Prostate gland (tissue), 2 donors: ENCODE data around the gene LRRC4C.

Experiments
- CTCF ChIP-seq, 4 experiments: fragments of 200-600 bp in 2 of 4; fragments of 450-650 bp in 2 of 4; sonication (generic) in 2 of 4; IDR thresholded peaks; 1 replicate in 3 of 4; 2 replicates in 1 of 4; pipeline ENCODE4 v1.5.1; 2016 to 2019; ENCODE audit warnings: antibody characterized with exemption in 4 of 4, mild to moderate bottlenecking in 2 of 4, moderate library complexity in 2 of 4
- POLR2A ChIP-seq: fragments of 450-650 bp; IDR thresholded peaks from one replicate; pipeline ENCODE4 v1.6.1; 2016; ENCODE audit warnings: antibody characterized with exemption, mild to moderate bottlenecking
- POLR2AphosphoS5 ChIP-seq: sonication (generic); formaldehyde crosslinking; IDR thresholded peaks from one replicate; pipeline ENCODE4 v1.6.1; 2017; ENCODE audit warnings: antibody characterized with exemption

GRCh38 chr11:40360206-40360798 lies 1099.2 kb downstream of the LRRC4C start:
- TF ChIP-seq CTCF (IDR thresholded peaks at IDR 0.05) (no peak), POLR2A (no peak), POLR2AphosphoS5 (no peak)
